GM12874 (cell line): ENCODE data around the gene SOAT1.

ENCODE experiments used
- CTCF ChIP-seq: IDR thresholded peaks from 2 replicates; pipeline ENCODE4 v1.5.1; 2011; ENCODE audit warnings: low read depth, mild to moderate bottlenecking, control low read depth, low read length, moderate library complexity; ENCODE audit not compliant: insufficient read depth

SOAT1 gene

DNA sequence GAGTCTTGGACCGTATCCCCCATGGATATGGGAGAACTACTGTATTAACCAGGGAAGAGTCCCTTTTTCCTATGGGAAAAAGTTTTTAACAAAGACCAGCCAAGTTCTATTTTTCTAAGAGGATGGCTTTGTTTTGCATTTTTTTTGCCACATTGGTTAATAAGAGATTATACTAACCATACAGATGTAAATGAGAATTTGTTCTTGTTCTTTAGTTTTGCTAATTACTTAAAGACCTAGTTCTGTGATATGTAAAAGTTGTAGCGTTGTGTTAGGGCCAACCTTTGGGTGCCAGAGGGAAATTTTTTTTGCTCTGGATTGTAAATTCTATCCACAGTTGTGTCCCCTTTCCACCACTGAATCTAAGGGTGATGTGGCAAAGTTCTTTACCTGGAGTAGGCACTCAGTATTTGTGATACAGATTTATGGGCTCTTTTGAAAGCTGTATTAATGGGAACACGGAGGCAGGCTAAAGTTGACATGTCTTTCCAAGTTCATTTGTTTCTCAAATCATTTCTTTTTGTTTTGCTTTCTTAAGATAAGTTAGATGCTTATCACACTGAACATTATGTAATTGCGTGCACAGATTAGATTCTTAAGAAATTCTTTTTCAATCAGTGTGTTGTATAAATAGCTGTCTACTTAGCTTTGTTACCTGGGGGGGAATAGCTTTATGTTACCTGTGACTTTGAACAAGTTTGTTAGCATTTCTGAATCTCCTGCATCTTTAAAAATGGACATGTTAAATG is 2.9 kb downstream of the SOAT1 start:
- no peak for TF ChIP-seq CTCF

- no peak for TF ChIP-seq CTCF
Observed at GRCh38 chr1:179297105-179297378, 3.4 kb downstream of the SOAT1 start.

DNA sequence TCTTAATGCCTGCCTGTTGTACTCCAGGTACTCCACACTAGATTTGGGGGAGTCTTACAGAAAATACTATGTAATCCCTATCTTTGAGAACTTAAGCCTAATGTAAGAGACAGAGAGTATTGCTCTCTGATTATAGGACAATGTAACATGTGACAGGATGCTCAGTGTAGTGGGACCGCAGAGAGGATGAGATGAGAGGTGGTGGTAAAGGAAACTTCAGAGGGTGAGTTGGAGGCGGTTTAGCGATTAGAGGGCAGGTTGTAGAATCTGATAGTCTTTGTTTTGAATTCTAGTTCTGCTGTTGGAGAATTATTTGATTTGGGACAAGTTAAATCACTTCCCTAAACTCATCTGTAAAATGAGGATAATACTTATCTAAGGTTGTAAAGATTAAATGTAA is 5.4 kb downstream of the SOAT1 start:
- TF ChIP-seq CTCF: no peak

- TF ChIP-seq CTCF: no peak
Observed at GRCh38 chr1:179300112-179300511, 6.5 kb downstream of the SOAT1 start.

DNA sequence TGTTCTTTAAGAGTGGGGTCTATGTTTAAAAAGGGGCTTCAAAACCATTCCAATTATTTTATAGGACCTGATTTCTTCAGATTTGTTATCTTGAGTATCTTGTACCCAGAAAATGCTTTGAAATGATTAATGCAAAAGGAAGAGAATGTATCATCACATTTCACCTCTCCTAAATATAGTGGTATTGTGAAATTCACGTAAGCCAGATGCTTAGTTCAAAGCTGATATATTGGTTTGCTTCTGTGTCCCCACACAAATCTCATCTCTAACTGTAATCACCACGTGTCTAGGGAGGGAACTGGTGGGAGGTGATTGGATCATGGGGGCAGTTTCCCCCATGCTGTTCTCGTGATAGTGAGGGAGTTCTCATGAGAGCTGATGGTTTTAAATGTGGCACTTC is 8.5 kb downstream of the SOAT1 start:
- no peak for TF ChIP-seq CTCF

GRCh38 chr1:179303200-179303785 is 9.7 kb downstream of the SOAT1 start:
- no peak for TF ChIP-seq CTCF

GRCh38 chr1:179305450-179305849 is 11.9 kb downstream of the SOAT1 start:
- TF ChIP-seq CTCF: no peak

- no peak for TF ChIP-seq CTCF
Observed at GRCh38 chr1:179310291-179310690, 16.7 kb downstream of the SOAT1 start.
